ENCODE data around the gene SPATA31D1. TPM values are rescaled to one million over a fixed set of nuclear protein-coding genes. Genes with fewer than 3 reads are reported as not detected.

Gene SPATA31D1
- not detected in 2 replicates for total RNA-seq

DNA sequence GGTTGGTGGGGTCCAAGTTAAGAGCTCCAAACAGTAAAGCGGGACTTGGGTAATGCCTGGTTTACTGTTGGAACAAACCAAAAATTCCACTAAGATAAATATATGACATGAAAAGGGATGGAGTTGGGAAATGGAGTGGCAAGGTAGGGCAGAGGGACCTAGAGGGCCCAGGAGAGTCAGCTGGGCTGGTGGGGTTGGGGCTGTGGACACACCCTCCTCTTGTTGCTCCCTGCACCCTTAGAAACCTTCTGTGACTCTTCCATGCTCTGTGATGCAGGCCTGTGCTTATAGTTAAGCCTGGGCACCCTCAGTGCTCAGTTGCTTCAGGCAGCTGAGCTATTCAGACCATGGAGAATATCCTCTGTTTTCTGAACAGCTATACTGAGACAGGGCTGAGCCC lies at the start of gene SPATA31D1:
TSS of gene SPATA31D1 (plus strand) at position 301 of the 400 bp plus-strand sequence. CDS start at position 348, 47 bp downstream.

DNA sequence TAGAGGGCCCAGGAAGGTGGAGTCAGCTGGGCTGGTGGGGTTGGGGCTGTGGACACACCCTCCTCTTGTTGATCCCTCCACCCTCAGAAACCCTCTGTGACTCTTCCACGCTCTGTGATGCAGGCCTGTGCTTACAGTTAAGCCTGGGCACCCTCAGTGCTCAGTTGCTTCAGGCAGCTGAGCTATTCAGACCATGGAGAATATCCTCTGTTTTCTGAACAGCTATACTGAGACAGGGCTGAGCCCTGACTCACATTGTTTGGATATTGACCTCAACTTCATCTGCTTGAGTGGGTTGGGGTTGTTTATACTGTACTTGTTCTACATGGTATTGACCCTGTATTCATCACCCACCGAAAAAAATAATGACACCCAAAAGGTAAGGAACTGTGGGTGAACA lies 45.2 kb upstream of the SPATA31D1 start, which contains the start of gene SPATA31D3:
TSS of gene SPATA31D3 (plus strand) at position 108 of the 400 bp plus-strand sequence. CDS start at position 194, 86 bp downstream.

Other genes starting within 250 kb of the SPATA31D1 start
- gene SPATA31D4, start 60.3 kb upstream of the SPATA31D1 start, total RNA-seq: not detected in 2 replicates
- not detected in 2 replicates for gene SPATA31D3, start 45.3 kb upstream of the SPATA31D1 start, total RNA-seq

Measured in cardiac ventricle fibroblast (primary cell).